Nephron progenitor cell (in vitro differentiated cells): ENCODE measurements around the gene TMTC2.

ENCODE experiments used
- DNase-seq: peaks from one replicate; pipeline ENCODE4 v3.0.0; 2021
- H3K27ac Mint-ChIP-seq: 2 replicates; pipeline ENCODE4 v1.8.0; 2021; ENCODE audit warnings: mild to moderate bottlenecking, moderate library complexity, mixed read lengths
- H3K27me3 Mint-ChIP-seq: 2 replicates; pipeline ENCODE4 v1.8.0; 2021; ENCODE audit warnings: mild to moderate bottlenecking, low read depth, mixed read lengths; ENCODE audit not compliant: poor library complexity
- H3K36me3 Mint-ChIP-seq: 2 replicates; pipeline ENCODE4 v1.8.0; 2021; ENCODE audit warnings: low read depth, mixed read lengths
- H3K4me1 Mint-ChIP-seq: 2 replicates; pipeline ENCODE4 v1.8.0; 2021; ENCODE audit warnings: mixed read lengths
- H3K4me3 Mint-ChIP-seq: 2 replicates; pipeline ENCODE4 v1.8.0; 2021; ENCODE audit warnings: mild to moderate bottlenecking, moderate library complexity, mixed read lengths
- H3K9me3 Mint-ChIP-seq: 2 replicates; pipeline ENCODE4 v1.8.0; 2021; ENCODE audit warnings: mild to moderate bottlenecking, moderate library complexity, mixed read lengths
- TF ChIP-seq, protein P1 (sequence below): fragments of 200-600 bp; sonication (generic); IDR thresholded peaks from 2 replicates; pipeline ENCODE4 v1.5.0; 2021; ENCODE audit warnings: antibody characterized with exemption

TMTC2 gene

GRCh38 chr12:82648259-82648909, 38.3 kb upstream of the TMTC2 start:
- H3K4me3 Mint-ChIP-seq: no peak overlapping the region
- no peaks in the 10 kb centered on the region for H3K27me3 Mint-ChIP-seq
- TF ChIP-seq, protein P1, sequence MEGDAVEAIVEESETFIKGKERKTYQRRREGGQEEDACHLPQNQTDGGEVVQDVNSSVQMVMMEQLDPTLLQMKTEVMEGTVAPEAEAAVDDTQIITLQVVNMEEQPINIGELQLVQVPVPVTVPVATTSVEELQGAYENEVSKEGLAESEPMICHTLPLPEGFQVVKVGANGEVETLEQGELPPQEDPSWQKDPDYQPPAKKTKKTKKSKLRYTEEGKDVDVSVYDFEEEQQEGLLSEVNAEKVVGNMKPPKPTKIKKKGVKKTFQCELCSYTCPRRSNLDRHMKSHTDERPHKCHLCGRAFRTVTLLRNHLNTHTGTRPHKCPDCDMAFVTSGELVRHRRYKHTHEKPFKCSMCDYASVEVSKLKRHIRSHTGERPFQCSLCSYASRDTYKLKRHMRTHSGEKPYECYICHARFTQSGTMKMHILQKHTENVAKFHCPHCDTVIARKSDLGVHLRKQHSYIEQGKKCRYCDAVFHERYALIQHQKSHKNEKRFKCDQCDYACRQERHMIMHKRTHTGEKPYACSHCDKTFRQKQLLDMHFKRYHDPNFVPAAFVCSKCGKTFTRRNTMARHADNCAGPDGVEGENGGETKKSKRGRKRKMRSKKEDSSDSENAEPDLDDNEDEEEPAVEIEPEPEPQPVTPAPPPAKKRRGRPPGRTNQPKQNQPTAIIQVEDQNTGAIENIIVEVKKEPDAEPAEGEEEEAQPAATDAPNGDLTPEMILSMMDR: no peak
- no peak for DNase-seq
- H3K27ac Mint-ChIP-seq: no peak overlapping the region
- H3K4me1 Mint-ChIP-seq: no peaks in the 10 kb centered on the region
- no peaks in the 10 kb centered on the region for H3K9me3 Mint-ChIP-seq
- no peaks in the 10 kb centered on the region for H3K36me3 Mint-ChIP-seq

DNA sequence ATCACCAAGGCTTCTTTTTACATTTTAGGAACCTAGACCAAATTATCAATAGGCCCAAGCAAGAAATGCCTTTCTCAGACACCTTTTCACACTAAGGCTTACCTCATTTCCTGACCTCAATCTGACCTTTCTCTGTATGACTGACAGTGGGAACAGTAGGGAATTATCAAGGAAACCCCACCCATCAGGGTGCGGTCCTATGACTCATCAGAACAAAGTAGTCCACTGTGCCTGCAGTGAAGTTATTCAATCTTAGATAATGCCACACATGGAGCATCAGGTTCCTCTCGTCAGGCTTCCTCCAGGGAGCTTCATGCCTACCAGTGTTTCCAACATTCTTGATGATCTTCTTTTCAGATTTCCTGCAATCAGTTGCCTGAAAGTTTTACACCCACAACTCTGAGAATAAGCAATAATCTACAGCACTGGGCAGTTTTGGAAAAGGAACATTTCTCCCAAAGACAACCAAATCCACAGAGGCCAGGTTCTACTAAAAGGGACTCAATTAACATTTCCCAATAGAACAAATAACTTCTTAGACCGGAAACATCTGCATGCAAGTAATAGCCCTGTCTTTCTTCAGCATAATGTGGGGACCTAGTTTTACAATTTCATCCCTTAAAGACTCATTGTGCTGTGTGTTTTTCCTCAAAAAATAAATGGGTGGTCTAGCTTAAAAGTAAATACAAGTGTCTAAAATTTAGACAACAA, 35.9 kb upstream of the TMTC2 start:
- Mint-ChIP-seq H3K36me3 (no peaks in the 10 kb centered on the region), H3K4me1 (peaks cover 12% of the 10 kb centered on the region), H3K27ac (peak overlapping the region; percentile 26), H3K27me3 (no peaks in the 10 kb centered on the region), H3K9me3 (peaks cover 7% of the 10 kb centered on the region), H3K4me3 (no peak overlapping the region)
- DNase-seq: no peak
- TF ChIP-seq, protein P1: no peak

GRCh38 chr12:82651489-82651888, 35.2 kb upstream of the TMTC2 start:
- TF ChIP-seq, protein P1: no peak
- Mint-ChIP-seq H3K36me3 (no peaks in the 10 kb centered on the region), H3K27ac (no peak overlapping the region)

GRCh38 chr12:82652071-82652470, 34.6 kb upstream of the TMTC2 start:
- peaks cover 15% of the 10 kb centered on the region for H3K9me3 Mint-ChIP-seq
- DNase-seq: no peak
- TF ChIP-seq, protein P1: no peak
- no peaks in the 10 kb centered on the region for H3K36me3 Mint-ChIP-seq
- no peaks in the 10 kb centered on the region for H3K27me3 Mint-ChIP-seq
- H3K4me1 Mint-ChIP-seq: peaks cover 16% of the 10 kb centered on the region
- no peak overlapping the region for H3K27ac Mint-ChIP-seq
- no peak overlapping the region for H3K4me3 Mint-ChIP-seq

More at GRCh38 chr12:82651489-82651888, 35.2 kb upstream of the TMTC2 start:
- Mint-ChIP-seq H3K9me3 (peaks cover 14% of the 10 kb centered on the region), H3K4me1 (peaks cover 16% of the 10 kb centered on the region), H3K27me3 (no peaks in the 10 kb centered on the region), H3K4me3 (no peak overlapping the region)
- no peak for DNase-seq

GRCh38 chr12:82655751-82656150, 31.0 kb upstream of the TMTC2 start:
- Mint-ChIP-seq H3K4me1 (peaks cover 31% of the 10 kb centered on the region), H3K27me3 (no peaks in the 10 kb centered on the region), H3K27ac (peak overlapping the region; percentile 62), H3K4me3 (peak overlapping the region; percentile 19), H3K9me3 (peaks cover 23% of the 10 kb centered on the region), H3K36me3 (no peaks in the 10 kb centered on the region)
- DNase-seq: no peak
- TF ChIP-seq, protein P1: no peak
